GM10266 (cell line): Measurements from ENCODE around the gene SF3A2.

Experiments
- DNase-seq: peaks from one replicate; pipeline ENCODE4 v3.0.0; 2012; ENCODE audit errors: extremely low spot score
- TF ChIP-seq, protein P1 (sequence below): IDR thresholded peaks from 2 replicates; pipeline ENCODE4 v1.5.1; 2012; ENCODE audit warnings: mild to moderate bottlenecking, low read depth; ENCODE audit not compliant: control insufficient read depth, insufficient read depth; ENCODE audit errors: missing control alignments

The SF3A2 gene

DNA sequence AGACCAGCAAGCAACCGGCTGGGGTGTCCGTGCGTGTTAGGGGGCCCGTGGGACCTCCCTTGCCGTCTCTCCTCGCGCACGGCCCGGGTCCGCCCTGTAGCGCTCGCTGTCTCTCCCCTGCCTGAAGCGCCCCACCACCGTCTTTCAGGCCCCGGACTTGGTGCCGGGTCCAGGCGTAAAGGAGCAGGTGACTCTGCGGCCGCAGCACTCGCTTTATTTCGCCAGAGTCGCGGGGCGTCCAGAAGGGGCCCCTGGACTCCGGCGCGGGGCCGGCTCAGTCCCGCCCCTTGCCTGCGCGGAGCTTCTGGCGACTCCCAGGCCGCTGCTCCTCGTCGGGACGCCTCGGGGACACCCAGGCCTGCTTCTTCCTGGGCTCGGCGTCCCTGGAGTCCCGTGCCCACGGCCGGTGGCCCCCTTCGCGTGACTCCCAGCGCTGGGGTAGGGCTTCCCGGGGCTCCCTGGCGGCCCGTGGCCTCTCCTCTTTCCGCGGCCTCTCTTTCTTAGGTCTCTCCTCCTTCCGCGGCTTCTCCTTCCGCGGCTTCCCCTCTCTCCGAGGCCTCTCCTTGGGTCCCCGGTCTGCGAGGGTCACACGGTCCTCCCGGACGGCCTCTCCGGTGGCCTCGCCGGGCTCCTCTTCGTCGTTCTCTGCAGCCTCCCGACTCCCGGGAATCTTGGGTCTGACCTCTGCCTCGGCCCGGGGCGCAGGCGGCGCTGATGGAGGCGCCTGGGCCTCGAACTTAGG is 15.6 kb downstream of the SF3A2 start:
- DNase-seq = no peak
- TF ChIP-seq, protein P1, sequence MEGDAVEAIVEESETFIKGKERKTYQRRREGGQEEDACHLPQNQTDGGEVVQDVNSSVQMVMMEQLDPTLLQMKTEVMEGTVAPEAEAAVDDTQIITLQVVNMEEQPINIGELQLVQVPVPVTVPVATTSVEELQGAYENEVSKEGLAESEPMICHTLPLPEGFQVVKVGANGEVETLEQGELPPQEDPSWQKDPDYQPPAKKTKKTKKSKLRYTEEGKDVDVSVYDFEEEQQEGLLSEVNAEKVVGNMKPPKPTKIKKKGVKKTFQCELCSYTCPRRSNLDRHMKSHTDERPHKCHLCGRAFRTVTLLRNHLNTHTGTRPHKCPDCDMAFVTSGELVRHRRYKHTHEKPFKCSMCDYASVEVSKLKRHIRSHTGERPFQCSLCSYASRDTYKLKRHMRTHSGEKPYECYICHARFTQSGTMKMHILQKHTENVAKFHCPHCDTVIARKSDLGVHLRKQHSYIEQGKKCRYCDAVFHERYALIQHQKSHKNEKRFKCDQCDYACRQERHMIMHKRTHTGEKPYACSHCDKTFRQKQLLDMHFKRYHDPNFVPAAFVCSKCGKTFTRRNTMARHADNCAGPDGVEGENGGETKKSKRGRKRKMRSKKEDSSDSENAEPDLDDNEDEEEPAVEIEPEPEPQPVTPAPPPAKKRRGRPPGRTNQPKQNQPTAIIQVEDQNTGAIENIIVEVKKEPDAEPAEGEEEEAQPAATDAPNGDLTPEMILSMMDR = no peak

DNA sequence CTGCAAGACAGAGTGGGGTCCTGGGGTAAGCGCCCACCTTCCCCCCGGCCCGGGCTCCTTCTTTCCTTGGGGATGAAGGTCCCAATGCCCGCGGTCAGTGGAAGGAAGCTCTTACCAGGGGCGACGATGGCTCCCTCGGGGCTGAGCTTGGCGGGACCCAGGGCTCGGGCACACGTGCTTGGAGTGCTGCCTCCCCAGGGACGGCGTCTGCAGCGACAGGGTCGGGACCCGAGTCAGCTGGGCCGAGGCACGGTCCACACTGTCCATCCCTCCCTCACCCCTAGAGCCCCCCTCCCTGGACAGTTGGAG is 16.1 kb downstream of the SF3A2 start:
- TF ChIP-seq, protein P1 = no peak
- DNase-seq = no peak

DNA sequence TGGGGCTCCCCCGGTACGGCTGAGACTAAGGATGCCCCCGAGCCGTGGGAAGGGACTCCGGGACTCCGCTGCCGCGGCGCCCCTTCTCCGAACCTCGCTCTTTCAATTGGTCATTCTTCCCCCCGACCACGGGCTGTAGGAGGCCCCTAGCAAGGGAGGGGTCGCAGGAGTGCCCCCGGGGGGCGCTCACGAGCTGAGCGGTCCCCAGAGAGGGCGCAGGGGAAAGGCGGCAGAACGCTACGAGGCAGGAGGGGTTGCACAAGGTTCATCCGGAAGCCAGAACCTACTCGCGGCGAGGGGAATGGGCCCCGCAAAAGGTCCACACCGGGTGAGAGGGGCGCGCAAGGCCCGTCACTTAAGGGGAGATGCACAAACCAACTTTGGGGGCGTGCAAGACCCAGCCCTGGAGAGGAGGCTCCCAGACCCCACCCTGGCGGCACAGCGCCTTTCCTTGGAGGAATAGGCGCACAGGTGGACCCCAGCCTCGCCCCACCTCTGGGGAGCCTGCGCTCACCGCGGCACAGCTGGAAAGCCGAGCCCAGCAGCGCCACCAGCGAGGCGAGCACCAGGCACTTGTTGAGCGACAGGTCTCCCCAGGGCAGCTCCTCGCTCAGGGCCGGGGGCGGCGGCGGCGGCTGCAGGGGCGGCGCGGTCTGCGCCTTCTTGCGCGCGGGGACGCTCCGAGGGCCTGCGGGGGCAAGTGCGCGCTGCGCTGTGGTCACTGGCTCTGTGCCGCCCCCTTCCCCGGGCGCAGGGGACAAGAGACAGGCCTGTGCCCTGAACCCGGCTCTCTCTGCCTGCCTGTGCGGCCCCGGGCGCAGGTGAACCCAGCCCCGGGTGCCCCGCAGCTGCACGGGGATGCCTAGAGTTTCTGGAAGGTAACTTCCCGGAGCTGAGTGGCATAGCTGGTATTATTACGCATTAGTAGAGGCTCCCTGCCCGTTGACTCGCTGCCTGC is 16.8 kb downstream of the SF3A2 start:
- TF ChIP-seq, protein P1 = peak; percentile 54
- DNase-seq = peak; percentile 81

GRCh38 chr19:2254064-2254872 is 17.6 kb downstream of the SF3A2 start:
- TF ChIP-seq, protein P1 = no peak

GRCh38 chr19:2255112-2255845 is 18.7 kb downstream of the SF3A2 start:
- TF ChIP-seq, protein P1 = no peak
- no peak for DNase-seq

More at GRCh38 chr19:2254064-2254872, 17.6 kb downstream of the SF3A2 start:
- no peak for DNase-seq

DNA sequence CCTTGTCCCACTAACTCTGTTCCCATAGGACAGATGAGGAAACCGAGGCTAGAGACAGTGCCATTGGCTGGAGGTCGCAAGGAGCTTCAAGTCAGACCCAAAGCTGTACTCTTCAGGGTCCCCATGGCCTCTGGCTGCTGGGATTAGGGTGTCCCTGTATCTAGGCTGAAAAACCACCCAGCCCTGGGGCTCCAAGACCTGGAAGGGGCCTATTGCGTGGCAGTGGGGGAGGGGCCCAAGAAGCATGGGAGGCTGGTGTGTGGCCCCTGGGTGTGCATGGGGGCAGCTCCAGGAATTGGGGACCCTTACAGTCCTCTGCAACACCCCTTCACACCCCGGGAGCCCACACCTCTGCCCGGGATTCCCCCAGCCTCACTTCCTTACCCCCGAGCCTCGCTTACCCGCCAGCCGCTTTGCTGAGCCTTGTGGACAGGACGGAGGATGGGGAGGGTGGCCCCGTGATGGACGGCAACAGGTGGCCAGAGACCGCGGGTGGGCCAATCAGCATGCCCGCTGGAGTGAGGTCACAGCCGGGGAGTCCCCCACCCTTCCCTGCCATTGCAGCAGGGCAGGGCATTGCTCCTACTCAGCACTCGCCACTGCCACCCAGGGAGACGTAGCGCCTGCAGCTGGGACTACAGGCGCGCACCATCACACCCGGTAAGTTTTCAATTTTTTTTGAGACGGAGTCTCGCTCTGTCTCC is 19.5 kb downstream of the SF3A2 start, which contains the start of gene JSRP1:
Gene JSRP1, minus strand, starts transcription at position 436 of the 704 bp plus-strand sequence. CDS start 1,103 bp downstream, outside the sequence.
- TF ChIP-seq, protein P1 = no peak
- no peak for DNase-seq
